K562 (cell line): ENCODE results near the gene FBXO46. TPM values are rescaled to one million over a fixed set of nuclear protein-coding genes. Genes with fewer than 3 reads are reported as not detected.

Source experiments
- CBX5 ChIP-seq: IDR thresholded peaks from 2 replicates; pipeline ENCODE4 v1.6.1; 2014; ENCODE audit warnings: low read depth, borderline replicate concordance
- FOXP1 ChIP-seq: sonication (generic); formaldehyde crosslinking; IDR thresholded peaks from 2 replicates; pipeline ENCODE4 v1.8.0; 2022; ENCODE audit warnings: mild to moderate bottlenecking, missing genetic modification reagents
- HDAC8 ChIP-seq: fragments of 450-650 bp; IDR thresholded peaks from 2 replicates; pipeline ENCODE4 v1.6.1; 2016; ENCODE audit warnings: mild to moderate bottlenecking, missing genetic modification characterization, moderate library complexity, missing compliant biosample characterization
- HNRNPLL ChIP-seq: fragments of 200-400 bp; formaldehyde crosslinking; IDR thresholded peaks from 2 replicates; pipeline ENCODE4 v1.6.1; 2017; ENCODE audit warnings: low read length, low read depth, mild to moderate bottlenecking; ENCODE audit not compliant: poor library complexity, severe bottlenecking
- JUND ChIP-seq, 2 experiments: IDR thresholded peaks; 2 replicates in 1 of 2; 3 replicates in 1 of 2; pipeline ENCODE4 v1.6.1; 2011; ENCODE audit warnings: borderline replicate concordance in 2 of 2, low read depth in 2 of 2, low read length in 2 of 2, improper control_type of control experiment in 1 of 2, missing biosample characterization in 1 of 2, missing genetic modification characterization in 1 of 2, missing genetic modification reagents in 1 of 2
- KAT8 ChIP-seq: fragments of 450-650 bp; IDR thresholded peaks from 2 replicates; pipeline ENCODE4 v1.6.1; 2016; ENCODE audit warnings: low read depth, mild to moderate bottlenecking
- MECOM ChIP-seq: fragments of 250-450 bp; sonication (Bioruptor Pico); IDR thresholded peaks from 2 replicates; pipeline ENCODE4 v1.8.0; 2022; ENCODE audit warnings: inconsistent platforms
- MXD1 ChIP-seq: fragments of 250-450 bp; sonication (Bioruptor Pico); IDR thresholded peaks from 2 replicates; pipeline ENCODE4 v1.8.0; 2021; ENCODE audit warnings: borderline replicate concordance, mild to moderate bottlenecking, moderate library complexity; ENCODE audit not compliant: poor library complexity, severe bottlenecking
- NCOA4 ChIP-seq: fragments of 450-650 bp; IDR thresholded peaks from 2 replicates; pipeline ENCODE4 v1.6.1; 2018; ENCODE audit warnings: mild to moderate bottlenecking; ENCODE audit not compliant: partially characterized antibody
- RBM15 ChIP-seq: fragments of 200-400 bp; formaldehyde crosslinking; IDR thresholded peaks from 2 replicates; pipeline ENCODE4 v1.6.1; 2018; ENCODE audit warnings: mild to moderate bottlenecking, low read length, moderate library complexity; ENCODE audit not compliant: insufficient read depth
- RNF219 ChIP-seq: fragments of 250-450 bp; sonication (Bioruptor Pico); IDR thresholded peaks from 2 replicates; pipeline ENCODE4 v1.5.0; 2022; ENCODE audit warnings: mild to moderate bottlenecking
- TEAD1 ChIP-seq, 2 experiments: fragments of 450-650 bp in 1 of 2; sonication (generic) in 1 of 2; formaldehyde crosslinking; IDR thresholded peaks; 2 replicates each; pipeline versions ENCODE4 v1.4.0 to v1.8.0; 2020 to 2022; ENCODE audit warnings: mild to moderate bottlenecking in 2 of 2, missing genetic modification reagents in 1 of 2
- TFAM ChIP-seq: fragments of 250-450 bp; sonication (Bioruptor Pico); conservative IDR thresholded peaks from 2 replicates; pipeline ENCODE4 v1.5.0; 2021; ENCODE audit warnings: mild to moderate bottlenecking, moderate library complexity
- VEZF1 ChIP-seq: fragments of 200-800 bp; sonication (Bioruptor generic); IDR thresholded peaks from 2 replicates; pipeline ENCODE4 v1.6.1; 2017; ENCODE audit warnings: missing genetic modification characterization, missing compliant biosample characterization
- ZBTB9 ChIP-seq: fragments of 450-650 bp; formaldehyde crosslinking; IDR thresholded peaks from 2 replicates; pipeline ENCODE4 v1.4.0; 2020; ENCODE audit warnings: mild to moderate bottlenecking, moderate library complexity
- ZFPM2 ChIP-seq: fragments of 250-450 bp; sonication (Bioruptor Pico); IDR thresholded peaks from 2 replicates; pipeline ENCODE4 v1.5.1; 2022; ENCODE audit warnings: mild to moderate bottlenecking
- ZKSCAN8 ChIP-seq: fragments of 200-800 bp; sonication (Bioruptor generic); IDR thresholded peaks from 2 replicates; pipeline ENCODE4 v1.6.1; 2016; ENCODE audit warnings: missing genetic modification characterization, missing compliant biosample characterization
- ZNF696 ChIP-seq: fragments of 250-450 bp; sonication (Bioruptor Pico); conservative IDR thresholded peaks from 2 replicates; pipeline ENCODE4 v1.4.0; 2020; ENCODE audit warnings: mild to moderate bottlenecking, moderate library complexity
- polyA plus RNA-seq, 8 experiments: library from polyadenylated mRNA; depleted of rRNA in 4 of 8; stranded (reverse) in 5 of 8; unstranded in 3 of 8; fragments of >200 nt; fragmentation: Nextera tagmentation in 2 of 8; fragmentation: Illumina TruSeq in 1 of 8; extraction: Ambion mirVana in 2 of 8; extraction: Trizol in 1 of 8; gene quantifications; 2 replicates each; pipeline versions ENCODE4 v1.2.1 to v1.2.3, GENCODE V29; 2011 to 2014; ENCODE audit warnings: inconsistent platforms in 1 of 8, missing spikeins in 1 of 8
- total RNA-seq, 7 experiments: library from RNA; depleted of rRNA in 6 of 7; stranded (reverse); fragments of >200 nt in 6 of 7; fragmentation: Illumina TruSeq in 2 of 7; extraction: Trizol in 2 of 7; gene quantifications; 2 replicates each; pipeline versions ENCODE4 v1.2.1 to v1.2.3, GENCODE V29; 2011 to 2021; ENCODE audit warnings: low replicate concordance in 1 of 7
- TF ChIP-seq, protein P1 (sequence below), 2 experiments: fragments of 450-650 bp; conservative IDR thresholded peaks; 2 replicates each; pipeline ENCODE4 v1.6.1; 2017; ENCODE audit warnings: mild to moderate bottlenecking in 2 of 2, moderate library complexity in 2 of 2

Gene FBXO46
- total and polyA plus RNA-seq, 9 of the 15 experiments (the other 6 are each of a cell fraction or from before 2014, with no cell fraction given), result 1.5 to 36.1 (median 7.3) TPM

DNA sequence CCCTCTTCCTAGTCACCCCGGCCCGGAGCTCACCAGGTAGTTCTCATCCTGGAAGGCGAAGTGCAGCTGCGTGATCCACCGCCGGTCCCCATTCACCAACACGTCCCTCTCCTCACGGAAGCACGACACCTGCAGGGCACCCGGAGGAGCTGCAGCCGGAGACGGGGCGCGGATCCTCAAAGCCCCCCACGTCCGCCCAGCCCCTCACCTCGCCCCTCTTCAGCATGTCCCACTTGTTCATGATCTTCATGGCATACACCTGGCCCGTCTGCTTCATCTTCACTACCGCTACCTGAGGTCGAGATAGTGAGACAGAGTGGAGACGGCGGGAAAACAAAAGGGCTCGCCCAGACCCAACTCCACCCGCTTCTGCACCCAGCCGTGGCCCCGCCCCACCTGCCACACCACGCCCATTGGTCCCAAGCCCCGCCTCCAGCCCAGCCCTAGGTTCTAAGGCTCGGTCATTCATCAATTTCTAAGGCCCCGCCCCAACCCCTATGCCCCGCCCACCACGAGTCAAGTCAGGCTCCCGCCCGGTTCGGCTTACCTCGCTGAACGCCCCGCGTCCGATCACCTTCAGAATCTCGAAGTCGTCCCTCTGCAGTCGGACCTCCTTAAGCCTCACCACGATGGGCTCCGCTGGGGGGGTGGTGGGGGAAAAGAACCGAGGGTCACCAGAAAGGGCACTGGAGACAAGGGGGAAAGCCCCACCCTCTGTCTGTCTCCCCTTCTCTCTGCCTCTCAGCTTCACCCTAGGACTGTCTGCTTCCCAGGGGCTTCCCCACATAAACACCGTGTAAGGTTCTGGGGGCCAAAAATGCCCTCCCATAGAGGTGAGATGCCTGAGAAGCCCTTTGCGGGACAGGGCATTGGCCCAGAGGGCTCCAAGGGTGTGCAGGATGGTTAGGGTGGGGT lies 48.8 kb upstream of the FBXO46 start (continued):
- TF ChIP-seq MXD1 (CRISPR knock-in tag) (no peak), HDAC8 (tag) (no peak), MECOM (no peak), VEZF1 (CRISPR knock-in tag) (peak; percentile 68), TEAD1 (CRISPR knock-in tag; IDR thresholded peaks at IDR 0.05) (no peak), KAT8 (no peak), ZFPM2 (CRISPR knock-in tag) (no peak), ZNF696 (CRISPR knock-in tag) (no peak), JUND (IDR thresholded peaks at IDR 0.05; ENCODE audit: borderline replicate concordance, low read depth, low read length) (peak; percentile 48; the same call in 1 of the 2 replicates), JUND (tag; IDR thresholded peaks at IDR 0.05; ENCODE audit: borderline replicate concordance, low read depth, low read length) (no peak), ZBTB9 (CRISPR knock-in tag) (no peak), FOXP1 (CRISPR knock-in tag) (0 out of 2 replicates have a peak, but pooled peaks have one; percentile 40), CBX5 (no peak), HNRNPLL (peak; percentile 92), ZKSCAN8 (CRISPR knock-in tag) (no peak), NCOA4 (no peak), TFAM (CRISPR knock-in tag) (no peak), RNF219 (CRISPR knock-in tag) (no peak), RBM15 (no peak)
- TF ChIP-seq, protein P1, sequence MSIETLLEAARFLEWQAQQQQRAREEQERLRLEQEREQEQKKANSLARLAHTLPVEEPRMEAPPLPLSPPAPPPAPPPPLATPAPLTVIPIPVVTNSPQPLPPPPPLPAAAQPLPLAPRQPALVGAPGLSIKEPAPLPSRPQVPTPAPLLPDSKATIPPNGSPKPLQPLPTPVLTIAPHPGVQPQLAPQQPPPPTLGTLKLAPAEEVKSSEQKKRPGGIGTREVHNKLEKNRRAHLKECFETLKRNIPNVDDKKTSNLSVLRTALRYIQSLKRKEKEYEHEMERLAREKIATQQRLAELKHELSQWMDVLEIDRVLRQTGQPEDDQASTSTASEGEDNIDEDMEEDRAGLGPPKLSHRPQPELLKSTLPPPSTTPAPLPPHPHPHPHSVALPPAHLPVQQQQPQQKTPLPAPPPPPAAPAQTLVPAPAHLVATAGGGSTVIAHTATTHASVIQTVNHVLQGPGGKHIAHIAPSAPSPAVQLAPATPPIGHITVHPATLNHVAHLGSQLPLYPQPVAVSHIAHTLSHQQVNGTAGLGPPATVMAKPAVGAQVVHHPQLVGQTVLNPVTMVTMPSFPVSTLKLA (conservative IDR thresholded peaks at IDR 0.05), result peak; percentile 50 to 70
